H7 (cell line): ENCODE measurements around the gene ZNF740. TPM values are rescaled to one million over a fixed set of nuclear protein-coding genes. Genes with fewer than 3 reads are reported as not detected.
A peak's percentile ranks its signal among the peaks of the same experiment; 100 is the strongest.

Experiments used
- DNase-seq: peaks from one replicate; pipeline ENCODE4 v3.0.0; 2012
- H3K27me3 ChIP-seq: 2 replicates; pipeline ENCODE4 v1.6.0; 2011; ENCODE audit warnings: mild to moderate bottlenecking, low read length; ENCODE audit not compliant: control insufficient read depth, insufficient read depth
- H3K36me3 ChIP-seq: replicated peaks from 2 replicates; pipeline ENCODE4 v1.5.1; 2011; ENCODE audit warnings: low read length; ENCODE audit not compliant: control insufficient read depth, insufficient read depth
- H3K4me3 ChIP-seq: 2 replicates; pipeline ENCODE4 v1.5.1; 2011; ENCODE audit warnings: low read depth, mild to moderate bottlenecking, control low read depth, low read length, moderate library complexity; ENCODE audit not compliant: insufficient read depth
- total RNA-seq: library from RNA; depleted of rRNA; stranded (reverse); fragments of >200 nt; shearing (Covaris generic); gene quantifications from 2 replicates; pipeline ENCODE4 v1.2.3, GENCODE V29; 2014; rRNA removed

The ZNF740 gene, protein sequence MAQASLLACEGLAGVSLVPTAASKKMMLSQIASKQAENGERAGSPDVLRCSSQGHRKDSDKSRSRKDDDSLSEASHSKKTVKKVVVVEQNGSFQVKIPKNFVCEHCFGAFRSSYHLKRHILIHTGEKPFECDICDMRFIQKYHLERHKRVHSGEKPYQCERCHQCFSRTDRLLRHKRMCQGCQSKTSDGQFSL
- 8.7 and 9.1 TPM in 2 replicates for total RNA-seq

DNA sequence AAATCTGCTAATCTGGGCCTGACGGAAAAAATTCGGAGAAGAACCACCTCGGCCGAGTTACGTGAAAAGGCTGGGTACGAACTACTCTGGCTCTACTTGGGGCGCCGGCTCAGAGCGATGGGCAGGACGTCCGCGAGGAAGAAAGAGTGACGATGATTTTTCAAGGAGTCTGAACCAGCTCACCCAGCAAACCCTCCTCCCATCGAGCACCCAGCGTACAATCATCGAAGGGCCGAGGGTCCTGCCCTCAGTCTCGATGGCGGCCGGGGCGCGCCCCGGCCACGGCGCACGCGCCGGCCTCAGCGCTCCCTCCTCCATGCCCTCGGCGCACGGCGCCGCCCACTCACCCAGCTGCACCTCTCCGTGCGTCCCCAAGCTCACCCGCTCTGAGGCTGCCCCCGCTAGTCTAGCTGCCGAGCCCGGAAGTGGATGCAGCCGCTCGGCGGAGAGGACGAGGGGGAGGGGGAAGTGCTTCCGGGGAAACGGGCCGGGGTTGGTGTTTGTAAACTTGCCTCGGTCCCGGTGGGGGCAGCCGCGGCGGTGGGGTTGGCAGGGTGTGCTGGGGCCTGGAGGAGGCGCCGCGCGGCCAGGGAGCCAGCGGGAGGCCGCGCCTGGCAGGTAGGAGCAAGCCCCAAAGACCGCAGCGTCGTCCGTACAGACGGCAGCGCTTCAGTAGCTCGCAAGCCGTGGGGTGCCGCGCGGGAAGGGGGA, at the start of gene ZNF740, which contains the start of gene CSAD:
ZNF740 (plus strand) TSS at position 503 of the 711 bp plus-strand sequence. CDS start 1,262 bp downstream, outside the sequence.
CSAD (minus strand) TSS at position 706 of the 711 bp plus-strand sequence. CDS start 7,455 bp downstream, outside the sequence.
- H3K27me3 ChIP-seq = peaks cover 24% of the 10 kb centered on the region
- peak; percentile 99 for DNase-seq
- H3K36me3 ChIP-seq = peaks cover 6% of the 10 kb centered on the region
- peak within 1 kb of the TSS; percentile 83 for H3K4me3 ChIP-seq

GRCh38 chr12:53131844-53132243, 48.7 kb upstream of the ZNF740 start:
- Histone ChIP-seq H3K4me3 (no peak overlapping the region), H3K27me3 (0 out of 2 replicates have a peak, but pooled peaks cover 1% of the 10 kb centered on the region), H3K36me3 (no peaks in the 10 kb centered on the region)
- DNase-seq = peak; percentile 1

- Histone ChIP-seq H3K27me3 (no peaks in the 10 kb centered on the region), H3K4me3 (no peak overlapping the region), H3K36me3 (no peaks in the 10 kb centered on the region)
- DNase-seq = no peak
Measured at GRCh38 chr12:53133722-53134121, 46.8 kb upstream of the ZNF740 start.

- Histone ChIP-seq H3K36me3 (no peaks in the 10 kb centered on the region), H3K27me3 (no peaks in the 10 kb centered on the region), H3K4me3 (no peak overlapping the region)
- DNase-seq = peak; percentile 5
Measured at GRCh38 chr12:53143355-53143754, 37.2 kb upstream of the ZNF740 start.

GRCh38 chr12:53145383-53146260, 34.9 kb upstream of the ZNF740 start:
- no peak for DNase-seq
- Histone ChIP-seq H3K4me3 (no peak overlapping the region), H3K27me3 (no peaks in the 10 kb centered on the region), H3K36me3 (no peaks in the 10 kb centered on the region)

GRCh38 chr12:53147181-53147580, 33.3 kb upstream of the ZNF740 start:
- no peak overlapping the region for H3K4me3 ChIP-seq
- no peaks in the 10 kb centered on the region for H3K27me3 ChIP-seq
- DNase-seq = no peak
- no peaks in the 10 kb centered on the region for H3K36me3 ChIP-seq

DNA sequence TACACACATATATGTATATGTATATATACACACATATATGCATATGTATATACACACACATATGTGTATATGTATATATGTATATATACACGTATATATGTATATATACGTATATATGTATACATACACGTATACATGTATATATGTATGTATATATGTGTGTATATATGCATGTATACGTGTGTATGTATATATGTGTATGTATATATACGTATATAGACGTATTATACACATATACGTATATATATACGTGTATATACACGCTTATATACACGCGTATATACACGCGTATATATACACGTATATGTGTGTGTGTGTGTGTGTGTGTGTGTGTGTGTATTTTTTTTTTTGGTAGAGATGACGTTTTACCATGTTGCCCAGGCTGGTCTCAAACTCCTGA, 32.9 kb upstream of the ZNF740 start:
- no peaks in the 10 kb centered on the region for H3K27me3 ChIP-seq
- H3K36me3 ChIP-seq = no peaks in the 10 kb centered on the region
- H3K4me3 ChIP-seq = no peak overlapping the region
- DNase-seq = no peak

DNA sequence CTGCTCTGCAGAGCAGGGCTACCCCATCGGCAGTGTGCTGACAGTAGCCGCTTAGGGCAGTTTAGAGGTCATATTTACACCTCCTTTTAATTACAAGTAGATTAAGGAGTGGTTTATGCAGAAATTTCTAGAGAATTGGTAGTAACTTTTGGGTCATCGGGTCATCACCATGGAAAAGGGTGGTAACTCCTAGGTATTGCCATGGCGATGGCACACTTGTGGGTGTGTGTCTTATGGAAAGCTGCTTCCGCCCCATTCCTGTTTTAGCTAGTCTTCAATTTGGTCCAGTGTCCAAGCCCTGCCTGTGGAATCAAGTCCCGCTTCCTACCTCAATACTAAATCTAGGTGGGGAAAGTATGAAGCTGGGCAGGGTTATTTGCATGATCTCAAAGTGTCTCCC, 29.5 kb upstream of the ZNF740 start:
- no peaks in the 10 kb centered on the region for H3K36me3 ChIP-seq
- no peak for DNase-seq
- H3K4me3 ChIP-seq = no peak overlapping the region
- no peaks in the 10 kb centered on the region for H3K27me3 ChIP-seq

DNA sequence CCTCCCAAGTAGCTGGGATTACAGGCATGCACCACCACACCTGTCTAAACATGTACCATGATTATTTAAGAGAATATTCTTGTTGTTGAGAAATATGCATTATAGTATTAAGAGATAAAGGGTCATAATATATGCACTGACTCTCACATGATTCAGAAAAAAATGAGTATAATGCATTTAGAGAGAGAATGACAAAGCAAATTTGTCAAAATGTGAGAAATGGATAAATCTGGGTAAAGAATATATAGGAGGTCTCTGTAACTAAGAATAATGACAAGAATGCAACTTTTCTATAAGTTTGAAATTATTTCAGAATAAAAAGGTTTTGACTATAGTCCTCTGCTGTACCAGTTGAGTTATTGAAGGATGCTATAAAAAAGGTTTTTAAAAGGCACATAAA, 28.1 kb upstream of the ZNF740 start:
- Histone ChIP-seq H3K36me3 (no peaks in the 10 kb centered on the region), H3K4me3 (no peak overlapping the region), H3K27me3 (no peaks in the 10 kb centered on the region)
- DNase-seq = no peak

GRCh38 chr12:53159195-53159839, 21.2 kb upstream of the ZNF740 start:
- Histone ChIP-seq H3K4me3 (peak overlapping the region; percentile 13; the same call in 1 of the 2 replicates), H3K36me3 (no peaks in the 10 kb centered on the region), H3K27me3 (peaks cover 15% of the 10 kb centered on the region)
- DNase-seq = peak; percentile 94

GRCh38 chr12:53160000-53160399, 20.5 kb upstream of the ZNF740 start:
- DNase-seq = peak; percentile 72
- Histone ChIP-seq H3K4me3 (no peak overlapping the region), H3K27me3 (peaks cover 15% of the 10 kb centered on the region), H3K36me3 (no peaks in the 10 kb centered on the region)

DNA sequence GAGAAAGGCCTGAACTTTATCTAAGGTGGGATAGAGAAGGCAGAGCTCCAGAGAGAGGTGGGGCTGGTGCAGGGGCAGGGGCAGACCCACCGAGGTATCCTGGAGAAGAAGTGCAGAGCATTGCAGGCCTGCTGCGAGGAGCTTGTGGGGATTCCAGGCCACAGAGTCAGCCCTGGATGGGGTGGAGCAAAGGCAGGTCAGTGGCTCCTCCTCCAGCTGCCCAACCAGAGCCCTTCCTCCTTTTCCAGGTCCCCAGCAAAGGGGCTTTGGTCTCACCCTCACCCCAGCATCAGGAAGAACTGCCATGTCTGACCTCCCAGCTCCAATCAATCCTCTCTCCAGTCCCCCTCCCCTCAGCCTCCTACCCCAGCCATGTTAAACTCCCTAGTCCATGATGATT, 19.8 kb upstream of the ZNF740 start:
- H3K4me3 ChIP-seq = no peak overlapping the region
- DNase-seq = peak; percentile 49
- H3K36me3 ChIP-seq = no peaks in the 10 kb centered on the region
- peaks cover 15% of the 10 kb centered on the region for H3K27me3 ChIP-seq

- Histone ChIP-seq H3K4me3 (no peak overlapping the region), H3K27me3 (peaks cover 15% of the 10 kb centered on the region), H3K36me3 (no peaks in the 10 kb centered on the region)
- DNase-seq = no peak
Measured at GRCh38 chr12:53161119-53161911, 19.2 kb upstream of the ZNF740 start.
